GM12878 (cell line): ENCODE measurements around the gene INSL3. TPM values are rescaled to one million over a fixed set of nuclear protein-coding genes. Genes with fewer than 3 reads are reported as not detected.
A peak's percentile ranks its signal among the peaks of the same experiment; 100 is the strongest.

Experiments used
- ATF3 ChIP-seq: IDR thresholded peaks from 2 replicates; pipeline ENCODE4 v1.6.1; 2011; ENCODE audit warnings: low read depth, mild to moderate bottlenecking, low read length, moderate library complexity, borderline replicate concordance; ENCODE audit errors: extremely low read depth
- BRCA1 ChIP-seq: IDR thresholded peaks from 2 replicates; pipeline ENCODE4 v1.6.1; 2011; ENCODE audit warnings: low read depth, low read length, improper control_type of control experiment
- CUX1 ChIP-seq: IDR thresholded peaks from 2 replicates; pipeline ENCODE4 v1.6.1; 2012; ENCODE audit warnings: improper control_type of control experiment, low read depth, low read length; ENCODE audit not compliant: insufficient replicate concordance
- NRF1 ChIP-seq: conservative IDR thresholded peaks from 2 replicates; pipeline ENCODE4 v1.6.1; 2011; ENCODE audit warnings: mild to moderate bottlenecking, low read depth, low read length, improper control_type of control experiment
- POLR2A ChIP-seq: IDR thresholded peaks from 2 replicates; pipeline ENCODE4 v1.6.1; 2011; ENCODE audit warnings: low read depth, mild to moderate bottlenecking, low read length
- SMAD5 ChIP-seq: IDR thresholded peaks from 2 replicates; pipeline ENCODE4 v1.6.1; 2016; ENCODE audit warnings: antibody characterized with exemption, low read depth
- ZNF217 ChIP-seq: fragments of 450-650 bp; IDR thresholded peaks from 2 replicates; pipeline ENCODE4 v1.6.1; 2017; ENCODE audit warnings: antibody characterized with exemption, mild to moderate bottlenecking
- polyA plus RNA-seq, 11 experiments: library from polyadenylated mRNA; depleted of rRNA in 4 of 11; unstranded in 6 of 11; stranded (reverse) in 5 of 11; fragments of >200 nt; fragmentation: Nextera tagmentation in 4 of 11; fragmentation: Illumina TruSeq in 1 of 11; extraction: Ambion mirVana in 4 of 11; extraction: Trizol in 1 of 11; gene quantifications; 1 replicate in 1 of 11; 2 replicates in 10 of 11; pipeline versions ENCODE4 v1.2.1 to v1.2.3, GENCODE V29; 2011 to 2016; ENCODE audit warnings: inconsistent platforms in 2 of 11, missing spikeins in 2 of 11, low read depth in 1 of 11
- total RNA-seq, 4 experiments: library from RNA; depleted of rRNA in 3 of 4; stranded (reverse); fragments of >200 nt in 3 of 4; fragmentation: Illumina TruSeq in 1 of 4; extraction: Trizol in 1 of 4; gene quantifications; 2 replicates each; pipeline versions ENCODE4 v1.2.1 to v1.2.3, GENCODE V29; 2013 to 2021

INSL3 gene
- total and polyA plus RNA-seq, 10 of the 15 experiments (the other 5 are each of a cell fraction or from before 2014, with no cell fraction given), result 0.27 to 1.9 (median 0.70) TPM

- TF ChIP-seq BRCA1 (no peak), ZNF217 (no peak), POLR2A (peak; percentile 32; the same call in 1 of the 2 replicates), CUX1 (no peak), NRF1 (no peak), SMAD5 (no peak), ATF3 (no peak)
- TF ChIP-seq, all 136 proteins: peak for 51
These were observed 45.1 kb downstream of the INSL3 start (continued) for GRCh38 chr19:17775991-17776803.
